GM12891 (cell line): ENCODE results near the gene RUNX2.

ENCODE experiments used
- POLR2A ChIP-seq: IDR thresholded peaks from 2 replicates; pipeline ENCODE4 v1.6.1; 2011; ENCODE audit warnings: low read depth, low read length, control low read depth
- POLR2AphosphoS5 ChIP-seq: IDR thresholded peaks from 2 replicates; pipeline ENCODE4 v1.6.1; 2011; ENCODE audit warnings: low read depth, low read length, control low read depth
- POU2F2 ChIP-seq: IDR thresholded peaks from 2 replicates; pipeline ENCODE4 v1.6.1; 2011; ENCODE audit warnings: low read depth, mild to moderate bottlenecking, control low read depth, low read length, moderate library complexity
- SPI1 ChIP-seq: IDR thresholded peaks from 2 replicates; pipeline ENCODE4 v1.6.1; 2011; ENCODE audit warnings: low read depth, low read length, control low read depth

DNA sequence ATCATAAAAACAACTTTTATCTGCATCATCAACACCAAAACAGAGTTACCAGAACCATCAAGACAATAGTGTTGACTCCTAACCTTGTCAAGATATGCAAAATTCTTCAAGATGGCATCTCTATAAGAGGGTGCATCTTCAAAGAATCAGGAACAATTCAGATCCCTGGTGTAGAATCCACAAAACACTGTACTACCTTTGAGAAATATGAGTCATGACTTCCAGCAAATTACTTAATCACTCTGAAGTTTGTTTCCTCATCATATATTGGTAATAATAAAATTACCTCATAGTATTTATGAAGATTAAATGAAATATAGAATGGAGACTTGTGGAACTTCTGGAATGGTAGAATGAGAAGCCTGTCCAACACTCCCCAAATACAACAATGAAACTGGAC lies 270.9 kb downstream of the RUNX2 start:
- TF ChIP-seq POLR2A (no peak), SPI1 (no peak), POU2F2 (no peak), POLR2AphosphoS5 (no peak)
